KOPT-K1 (cell line): ENCODE results near the gene SFXN1.

Experiments used
- H3K27ac ChIP-seq: fragments of 200-600 bp; sonication (generic); 2 replicates; pipeline ENCODE4 v1.5.1; 2016; ENCODE audit warnings: antibody characterized with exemption, mild to moderate bottlenecking, low read depth, low read length; ENCODE audit not compliant: poor library complexity, severe bottlenecking
- H3K36me3 ChIP-seq: fragments of 200-600 bp; sonication (generic); 2 replicates; pipeline ENCODE4 v1.5.1; 2017; ENCODE audit warnings: antibody characterized with exemption, mild to moderate bottlenecking, low read length, moderate library complexity; ENCODE audit not compliant: insufficient read depth
- H3K9me3 ChIP-seq: fragments of 200-600 bp; sonication (generic); 2 replicates; pipeline ENCODE4 v1.5.1; 2017; ENCODE audit warnings: antibody characterized with exemption, low read length, mild to moderate bottlenecking; ENCODE audit not compliant: insufficient read depth, poor library complexity, severe bottlenecking

SFXN1 gene

DNA sequence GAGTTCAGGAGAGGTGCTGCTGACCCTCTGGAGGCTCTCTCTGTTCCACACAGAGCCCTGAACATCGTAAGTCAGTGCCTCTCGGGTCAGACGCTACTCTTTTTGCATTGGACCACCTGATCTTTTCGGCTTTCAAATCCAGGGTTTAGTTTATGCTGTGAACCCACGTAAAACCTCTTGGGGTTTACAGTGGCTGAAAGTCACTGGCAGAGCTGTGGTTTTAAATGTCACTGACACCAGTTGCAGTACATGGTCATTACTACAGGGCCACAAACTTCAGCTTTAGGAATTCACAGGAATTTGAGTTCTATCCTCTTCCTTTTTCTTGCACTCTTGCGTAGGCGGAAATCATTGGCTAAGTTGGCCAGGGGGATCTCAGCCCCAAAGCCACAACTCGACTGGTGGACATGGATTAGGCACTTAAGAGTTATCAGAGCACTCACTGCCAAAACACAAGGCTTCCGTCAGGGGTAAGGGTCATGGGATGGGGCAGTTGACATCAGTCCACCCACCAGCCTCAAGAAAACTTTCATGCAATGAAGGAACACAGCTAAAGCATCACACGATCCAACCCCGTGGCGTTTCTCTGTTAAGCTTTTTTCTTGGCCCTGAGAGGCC, 76.9 kb downstream of the SFXN1 start:
- Histone ChIP-seq H3K36me3 (no peaks in the 10 kb centered on the region), H3K9me3 (no peaks in the 10 kb centered on the region), H3K27ac (no peak overlapping the region)

DNA sequence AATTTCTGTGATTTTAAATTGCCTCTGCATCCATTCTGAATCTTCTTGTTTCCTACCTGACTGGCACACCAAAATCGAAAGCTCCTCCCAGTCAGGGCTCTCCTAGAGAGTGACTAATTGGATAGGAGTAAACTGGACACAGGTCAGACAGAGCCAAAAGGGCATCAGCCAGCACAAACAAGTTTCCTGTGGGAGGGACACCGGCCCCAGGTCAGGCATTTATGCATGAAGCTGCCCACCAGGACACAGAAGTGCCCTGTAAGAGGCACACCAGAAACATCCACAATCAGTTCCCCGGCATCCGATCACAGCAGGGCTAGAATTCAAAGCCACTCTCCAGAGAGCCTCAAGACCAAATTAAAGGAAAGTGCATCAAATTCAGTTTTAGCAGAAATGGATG, 78.4 kb downstream of the SFXN1 start:
- H3K9me3 ChIP-seq, result no peaks in the 10 kb centered on the region
- no peak overlapping the region for H3K27ac ChIP-seq
- H3K36me3 ChIP-seq, result no peaks in the 10 kb centered on the region

DNA sequence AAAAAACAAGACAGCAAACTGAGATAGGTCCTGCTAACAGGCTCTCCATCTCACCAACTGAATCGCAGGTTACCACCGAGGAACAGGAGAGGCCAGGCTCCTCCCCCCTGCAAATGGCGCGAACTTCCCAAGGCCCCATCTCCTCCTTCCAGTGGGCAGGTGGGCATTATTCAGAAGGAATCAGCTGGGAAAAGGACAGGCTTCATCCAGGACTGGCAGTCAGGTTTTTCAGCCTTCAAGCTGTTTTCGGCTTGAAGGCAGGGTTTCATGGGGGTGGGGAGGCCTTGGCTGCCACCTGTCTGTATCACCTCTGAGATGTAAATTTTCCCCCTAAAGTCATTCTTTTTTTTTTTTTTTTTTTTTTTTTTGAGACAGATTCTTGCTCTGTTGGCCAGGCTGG, 79.4 kb downstream of the SFXN1 start:
- Histone ChIP-seq H3K27ac (no peak overlapping the region), H3K9me3 (no peaks in the 10 kb centered on the region), H3K36me3 (no peaks in the 10 kb centered on the region)

DNA sequence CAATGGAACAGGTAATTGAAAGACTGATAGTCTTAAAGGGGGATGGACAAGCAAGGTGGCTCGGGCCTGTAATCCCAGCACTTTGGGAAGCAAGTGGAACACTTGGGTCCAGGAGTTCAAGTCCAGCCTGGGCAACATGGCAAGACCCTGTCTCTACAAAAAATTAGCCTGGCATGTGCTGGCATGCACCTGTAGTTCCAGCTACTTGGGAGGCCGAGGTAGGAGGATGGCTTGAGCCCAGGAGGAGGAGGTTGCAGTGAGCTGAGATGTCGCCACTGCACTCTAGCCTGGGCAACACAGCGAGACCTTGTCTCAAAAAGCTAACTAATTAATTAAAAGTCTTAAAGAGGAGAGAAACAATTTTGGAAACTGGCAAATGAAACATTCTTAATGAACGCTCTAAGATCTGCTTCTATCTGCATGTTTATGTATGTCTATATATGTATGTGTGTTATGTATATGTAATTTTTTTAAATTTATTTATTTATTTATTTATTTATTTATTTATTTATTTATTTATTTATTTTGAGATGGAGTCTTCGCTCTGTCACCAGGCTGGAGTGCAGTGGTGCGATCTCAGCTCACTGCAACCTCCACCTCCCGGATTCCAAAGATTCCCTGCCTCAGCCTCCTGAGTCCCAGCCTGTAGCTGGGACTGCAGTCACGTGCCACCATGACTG, 80.6 kb downstream of the SFXN1 start:
- H3K36me3 ChIP-seq, result no peaks in the 10 kb centered on the region
- no peak overlapping the region for H3K27ac ChIP-seq
- no peaks in the 10 kb centered on the region for H3K9me3 ChIP-seq

DNA sequence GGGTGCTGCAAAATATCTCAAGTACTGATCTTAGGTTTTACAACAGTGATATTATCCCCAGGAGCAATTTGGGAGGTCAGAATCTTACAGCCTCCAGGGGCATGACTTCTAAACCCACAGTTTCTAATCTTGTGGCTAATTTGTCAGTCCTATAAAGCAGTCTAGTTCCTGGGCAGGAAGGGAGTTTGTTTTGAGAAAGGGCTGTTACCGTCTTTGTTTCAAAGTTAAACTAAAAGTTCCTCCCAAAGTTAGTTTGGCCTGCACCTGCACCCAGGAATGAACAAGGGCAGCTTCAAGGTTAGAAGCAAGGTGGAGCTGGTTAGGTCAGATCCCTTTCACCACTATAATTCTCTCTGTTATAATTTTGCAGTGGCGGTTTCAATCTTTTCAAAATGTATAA, 81.7 kb downstream of the SFXN1 start:
- no peaks in the 10 kb centered on the region for H3K9me3 ChIP-seq
- H3K36me3 ChIP-seq, result no peaks in the 10 kb centered on the region
- H3K27ac ChIP-seq, result no peak overlapping the region

DNA sequence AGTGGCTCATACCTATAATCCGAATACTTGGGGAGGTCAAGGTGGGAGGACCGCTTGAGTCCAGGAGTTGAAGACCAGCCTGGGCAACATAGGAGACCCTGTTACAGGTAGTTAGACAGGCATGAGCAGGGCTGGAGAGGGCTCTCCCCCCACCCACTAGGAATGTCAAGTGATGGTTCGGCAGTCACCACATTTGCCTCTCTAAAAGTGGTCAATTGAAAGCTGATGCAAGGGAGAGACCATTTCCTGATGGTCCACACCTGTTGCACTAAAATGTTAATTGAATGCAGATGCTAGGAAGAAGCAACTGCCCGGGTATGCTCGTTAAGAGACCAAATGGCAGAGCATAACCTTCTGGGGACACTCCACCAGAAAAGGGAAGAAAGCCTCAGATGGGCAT, 82.7 kb downstream of the SFXN1 start:
- no peaks in the 10 kb centered on the region for H3K36me3 ChIP-seq
- H3K9me3 ChIP-seq, result no peaks in the 10 kb centered on the region
- no peak overlapping the region for H3K27ac ChIP-seq

DNA sequence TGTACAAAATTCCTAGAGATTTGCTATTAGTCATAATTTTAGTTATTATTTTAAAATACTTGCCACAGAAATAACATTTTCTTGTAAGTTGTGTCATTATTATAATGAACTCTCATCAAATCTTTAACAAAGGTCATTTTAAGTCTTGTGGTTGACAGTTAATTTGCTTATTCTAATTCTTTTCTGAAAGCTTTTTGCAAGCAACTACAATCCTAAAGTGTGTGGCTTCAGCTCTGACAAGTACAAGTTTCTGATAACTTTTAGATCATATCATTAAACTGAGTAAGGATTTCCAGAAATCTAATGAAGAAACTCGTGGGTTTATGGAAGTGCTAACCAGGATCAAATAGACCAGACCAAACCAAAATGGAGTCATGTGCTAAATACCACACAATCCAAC, 86.4 kb downstream of the SFXN1 start:
- Histone ChIP-seq H3K9me3 (no peaks in the 10 kb centered on the region), H3K27ac (no peak overlapping the region), H3K36me3 (no peaks in the 10 kb centered on the region)

DNA sequence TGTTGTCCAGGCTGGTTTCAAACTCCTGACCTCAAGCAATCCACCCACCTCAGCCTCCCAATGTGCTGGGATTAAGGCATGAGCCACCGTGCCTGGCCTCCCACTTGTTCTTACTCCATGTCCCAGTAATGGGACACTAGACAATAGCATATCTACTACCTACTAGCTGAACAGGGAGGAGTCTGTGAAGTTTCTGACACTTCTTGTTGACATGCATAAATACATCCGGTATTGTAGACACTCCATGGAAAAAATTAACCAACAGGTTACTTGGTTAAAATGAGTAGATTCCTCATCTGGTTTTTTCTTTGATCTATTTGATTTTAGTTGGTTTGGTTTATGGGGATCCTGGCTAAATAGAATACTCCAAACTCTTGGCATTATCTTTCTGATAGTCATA, 88.3 kb downstream of the SFXN1 start:
- no peaks in the 10 kb centered on the region for H3K9me3 ChIP-seq
- H3K36me3 ChIP-seq, result no peaks in the 10 kb centered on the region
- H3K27ac ChIP-seq, result no peak overlapping the region

DNA sequence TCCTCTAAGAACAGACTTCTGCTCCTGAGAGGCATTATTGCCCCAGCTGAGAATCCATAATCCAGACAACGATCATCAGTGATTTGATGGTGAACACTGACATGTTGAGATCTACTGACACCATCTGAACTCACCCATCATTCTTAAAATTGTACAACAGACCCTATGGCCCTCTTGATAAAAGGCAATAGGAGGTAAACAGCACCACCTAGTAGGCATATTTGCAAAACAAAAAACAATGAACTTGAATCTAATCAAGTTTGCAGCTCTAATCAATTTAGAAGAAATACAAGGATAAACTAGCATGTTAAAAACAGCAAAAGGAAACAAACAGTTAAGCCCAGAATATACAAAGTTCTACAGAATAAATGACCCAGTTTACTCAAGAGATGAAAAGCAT, 89.6 kb downstream of the SFXN1 start:
- H3K9me3 ChIP-seq, result no peaks in the 10 kb centered on the region
- no peak overlapping the region for H3K27ac ChIP-seq
- H3K36me3 ChIP-seq, result no peaks in the 10 kb centered on the region

DNA sequence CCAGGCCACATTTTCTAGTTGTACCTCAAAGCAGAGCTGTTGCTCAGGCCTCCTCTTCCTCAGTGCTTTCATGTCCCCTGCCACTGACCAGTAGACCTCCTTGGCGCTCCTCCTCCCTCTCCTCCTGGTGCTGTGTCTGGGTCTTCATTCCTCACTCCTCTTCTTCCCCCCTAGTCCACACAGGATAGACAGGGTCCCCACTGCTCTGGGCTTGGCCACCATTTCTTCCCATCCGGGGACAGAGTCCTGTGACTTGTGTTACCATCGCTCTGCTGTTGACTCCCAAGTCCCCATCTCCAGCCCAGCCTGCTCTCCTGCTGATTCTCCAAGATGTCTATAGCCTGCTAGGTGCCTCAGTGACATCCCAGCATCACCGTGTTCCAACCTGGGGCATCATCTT, 91.3 kb downstream of the SFXN1 start:
- Histone ChIP-seq H3K36me3 (no peaks in the 10 kb centered on the region), H3K27ac (no peak overlapping the region), H3K9me3 (no peaks in the 10 kb centered on the region)

DNA sequence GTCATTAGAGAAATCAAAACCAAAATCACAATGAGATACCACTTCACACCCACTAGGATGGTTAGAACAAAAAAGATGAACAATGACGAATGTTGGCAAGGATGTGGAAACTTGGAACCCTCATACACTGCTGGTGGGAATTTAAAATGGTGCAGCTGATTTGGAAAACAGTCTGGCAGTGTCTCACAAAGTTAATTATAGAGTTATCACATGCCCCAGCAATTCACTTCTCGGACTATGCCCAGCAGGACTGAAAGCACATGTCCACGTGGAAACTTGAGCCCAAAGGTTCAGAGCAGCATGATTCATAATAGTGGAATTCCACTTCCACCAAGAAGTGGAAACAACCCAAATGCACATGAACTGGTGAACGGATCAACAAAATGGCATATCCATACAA, 94.5 kb downstream of the SFXN1 start:
- no peak overlapping the region for H3K27ac ChIP-seq
- no peaks in the 10 kb centered on the region for H3K36me3 ChIP-seq
- H3K9me3 ChIP-seq, result no peaks in the 10 kb centered on the region

DNA sequence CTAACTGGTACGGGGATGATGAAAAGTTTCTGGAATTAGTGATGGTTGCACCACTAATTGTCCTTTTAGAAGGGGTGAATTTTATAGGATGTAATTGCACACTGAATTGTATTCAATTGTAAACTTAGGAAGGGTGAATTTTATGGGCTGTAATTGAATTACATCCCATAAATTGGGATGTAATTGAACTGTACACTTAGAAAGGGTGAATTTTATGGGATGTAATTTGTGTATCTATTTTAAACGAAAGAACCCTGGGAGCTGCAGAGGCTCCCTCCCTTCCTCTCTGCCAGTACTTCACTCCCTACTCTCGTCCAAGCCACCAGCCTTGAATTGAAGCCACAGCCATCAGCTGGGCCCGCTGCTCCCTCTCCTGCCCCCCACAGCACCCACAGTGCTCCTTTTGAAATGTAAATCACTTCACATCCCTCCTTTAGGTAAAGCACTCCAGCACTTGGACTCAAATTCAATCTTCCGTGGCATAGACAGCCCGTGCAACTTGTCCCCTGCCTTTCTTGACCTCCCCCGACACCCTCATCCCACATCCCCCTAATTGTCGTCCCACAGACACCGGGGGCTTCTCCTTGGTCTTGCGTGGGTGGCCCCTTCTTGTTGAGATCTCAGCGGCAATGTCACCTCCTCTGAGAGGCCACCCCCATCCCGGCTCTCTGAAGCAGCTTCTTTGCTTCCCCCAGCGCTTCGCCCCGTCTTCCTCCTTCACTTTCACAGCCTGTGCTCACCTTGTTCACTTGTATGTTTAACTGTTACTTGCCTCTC, 95.3 kb downstream of the SFXN1 start:
- Histone ChIP-seq H3K36me3 (no peaks in the 10 kb centered on the region), H3K27ac (no peak overlapping the region), H3K9me3 (no peaks in the 10 kb centered on the region)

DNA sequence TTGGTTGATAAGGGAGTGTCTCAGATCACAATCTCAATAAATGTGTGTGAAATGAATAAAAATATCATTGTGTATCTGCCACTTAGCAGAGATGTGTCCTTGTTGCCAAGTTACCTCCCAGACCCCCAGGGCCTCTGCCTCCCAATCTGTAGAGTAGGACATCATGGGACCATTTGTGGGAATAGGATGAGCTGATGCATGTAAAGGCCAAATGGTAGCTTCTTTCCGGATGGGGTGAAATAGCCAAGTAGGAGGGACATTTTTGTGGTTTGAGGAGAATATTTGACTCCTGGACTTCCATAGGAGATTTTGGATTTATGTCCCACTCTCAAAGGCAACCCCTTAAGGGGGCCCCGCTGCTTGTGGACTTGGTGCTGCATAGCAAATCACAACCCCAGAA, 96.9 kb downstream of the SFXN1 start:
- Histone ChIP-seq H3K9me3 (no peaks in the 10 kb centered on the region), H3K27ac (no peak overlapping the region), H3K36me3 (no peaks in the 10 kb centered on the region)

DNA sequence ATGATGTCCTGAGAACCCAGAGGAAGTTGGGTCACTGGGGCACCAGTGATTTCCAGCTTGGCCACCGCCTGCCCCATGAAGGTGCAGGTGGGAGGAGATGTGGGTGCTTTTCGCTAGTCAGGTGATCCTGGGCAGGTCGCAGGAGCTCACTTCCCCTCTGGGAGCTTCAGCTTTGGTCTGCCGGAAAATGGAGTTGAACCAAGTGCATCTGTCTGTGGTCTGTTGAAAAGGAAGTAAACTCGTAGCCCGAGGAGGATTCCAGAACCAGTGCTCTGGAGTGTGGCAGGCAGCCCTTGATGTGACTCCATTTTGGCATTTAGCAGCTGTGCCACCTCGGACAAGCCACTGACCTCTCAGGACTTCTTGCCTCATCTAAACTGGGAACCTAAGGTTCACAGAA, 97.7 kb downstream of the SFXN1 start:
- H3K9me3 ChIP-seq, result no peaks in the 10 kb centered on the region
- H3K27ac ChIP-seq, result no peak overlapping the region

DNA sequence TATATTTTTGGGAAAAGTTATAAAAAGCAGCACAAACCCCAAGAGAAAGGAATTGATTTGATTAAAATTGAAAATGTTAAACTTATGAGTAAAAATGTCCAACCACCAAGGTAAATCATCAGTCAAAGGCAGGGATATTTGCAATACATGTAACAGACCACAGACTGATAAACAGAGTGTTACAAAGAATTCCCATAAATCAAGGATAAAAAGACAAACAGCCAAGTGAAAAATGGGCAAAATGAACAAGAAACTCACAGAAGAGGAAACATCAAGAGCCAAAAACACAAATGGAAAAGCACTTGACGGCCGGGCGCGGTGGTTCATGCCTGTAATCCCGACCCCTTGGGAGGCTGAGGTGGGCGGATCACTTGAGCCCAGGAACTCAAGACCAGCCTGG, 98.2 kb downstream of the SFXN1 start:
- Histone ChIP-seq H3K36me3 (no peaks in the 10 kb centered on the region), H3K9me3 (no peaks in the 10 kb centered on the region), H3K27ac (no peak overlapping the region)

More for the DNA sequence above, 97.7 kb downstream of the SFXN1 start:
- H3K36me3 ChIP-seq, result no peaks in the 10 kb centered on the region
